OCI-LY3 (cell line): ENCODE measurements around the gene TSKU.

Source experiments
- H2AFZ ChIP-seq: fragments of 200-600, 300-600 bp; shearing (Covaris generic); 2 replicates; pipeline ENCODE4 v1.6.0; 2014; ENCODE audit warnings: antibody characterized with exemption, low read depth, low read length
- H3K27ac ChIP-seq: fragments of 200-600, 300-600 bp; sonication (generic); 2 replicates; pipeline ENCODE4 v1.5.1; 2014; ENCODE audit warnings: mild to moderate bottlenecking, low read length, moderate library complexity, mixed read lengths
- H3K27me3 ChIP-seq: fragments of 200-600, 300-600 bp; sonication (generic); 2 replicates; pipeline ENCODE4 v1.6.1; 2014; ENCODE audit warnings: low read depth, low read length, mixed read lengths
- H3K36me3 ChIP-seq: fragments of 200-600, 300-600 bp; sonication (generic); replicated peaks from 2 replicates; pipeline ENCODE3; 2014; ENCODE audit warnings: low read depth, low read length, mixed read lengths
- H3K4me1 ChIP-seq: fragments of 300-600, 200-600 bp; sonication (generic); 2 replicates; pipeline ENCODE4 v1.6.1; 2014; ENCODE audit warnings: low read length, mixed read lengths
- H3K4me2 ChIP-seq: fragments of 200-600, 300-600 bp; sonication (generic); 2 replicates; pipeline ENCODE4 v1.6.1; 2014; ENCODE audit warnings: low read length, mixed read lengths
- H3K4me3 ChIP-seq: fragments of 300-600, 200-600 bp; sonication (generic); 2 replicates; pipeline ENCODE4 v1.5.1; 2014; ENCODE audit warnings: antibody characterized with exemption, mild to moderate bottlenecking, low read length, moderate library complexity
- H3K79me2 ChIP-seq: fragments of 300-600, 200-600 bp; shearing (Covaris generic); 2 replicates; pipeline ENCODE4 v1.6.1; 2014; ENCODE audit warnings: mild to moderate bottlenecking, low read length, mixed read lengths
- H3K9ac ChIP-seq: fragments of 300-600, 200-600 bp; shearing (Covaris generic); 2 replicates; pipeline ENCODE4 v1.6.0; 2014; ENCODE audit warnings: mild to moderate bottlenecking, low read length, moderate library complexity
- H3K9me3 ChIP-seq: fragments of 200-600, 300-600 bp; shearing (Covaris generic); 2 replicates; pipeline ENCODE4 v1.6.1; 2014; ENCODE audit warnings: low read length, mixed read lengths; ENCODE audit not compliant: insufficient read depth
- H4K20me1 ChIP-seq: fragments of 200-600, 300-600 bp; sonication (generic); 2 replicates; pipeline ENCODE4 v1.6.1; 2016; ENCODE audit warnings: low read length, mixed read lengths; ENCODE audit not compliant: insufficient read depth
- EZH2phosphoT487 ChIP-seq: fragments of 200-600 bp; shearing (Covaris generic); IDR thresholded peaks from 2 replicates; pipeline ENCODE4 v1.6.1; 2018; ENCODE audit warnings: antibody characterized with exemption, mixed run types, low read depth
- TF ChIP-seq, protein P1 (sequence below): fragments of 200-600, 300-600 bp; sonication (generic); IDR thresholded peaks from 2 replicates; pipeline ENCODE4 v1.5.1; 2014; ENCODE audit warnings: antibody characterized with exemption, low read length, low read depth

Gene TSKU

GRCh38 chr11:76778874-76779273, 4.3 kb upstream of the TSKU start:
- H3K9me3 ChIP-seq, result peaks cover 9% of the 10 kb centered on the region; the same call in 1 of the 2 replicates
- H2AFZ ChIP-seq, result no peak overlapping the region
- peaks cover 11% of the 10 kb centered on the region; the same call in 1 of the 2 replicates for H3K27me3 ChIP-seq
- no peaks in the 10 kb centered on the region for H3K36me3 ChIP-seq
- H3K4me1 ChIP-seq, result peaks cover 3% of the 10 kb centered on the region
- TF ChIP-seq EZH2phosphoT487, result no peak
- TF ChIP-seq, protein P1, sequence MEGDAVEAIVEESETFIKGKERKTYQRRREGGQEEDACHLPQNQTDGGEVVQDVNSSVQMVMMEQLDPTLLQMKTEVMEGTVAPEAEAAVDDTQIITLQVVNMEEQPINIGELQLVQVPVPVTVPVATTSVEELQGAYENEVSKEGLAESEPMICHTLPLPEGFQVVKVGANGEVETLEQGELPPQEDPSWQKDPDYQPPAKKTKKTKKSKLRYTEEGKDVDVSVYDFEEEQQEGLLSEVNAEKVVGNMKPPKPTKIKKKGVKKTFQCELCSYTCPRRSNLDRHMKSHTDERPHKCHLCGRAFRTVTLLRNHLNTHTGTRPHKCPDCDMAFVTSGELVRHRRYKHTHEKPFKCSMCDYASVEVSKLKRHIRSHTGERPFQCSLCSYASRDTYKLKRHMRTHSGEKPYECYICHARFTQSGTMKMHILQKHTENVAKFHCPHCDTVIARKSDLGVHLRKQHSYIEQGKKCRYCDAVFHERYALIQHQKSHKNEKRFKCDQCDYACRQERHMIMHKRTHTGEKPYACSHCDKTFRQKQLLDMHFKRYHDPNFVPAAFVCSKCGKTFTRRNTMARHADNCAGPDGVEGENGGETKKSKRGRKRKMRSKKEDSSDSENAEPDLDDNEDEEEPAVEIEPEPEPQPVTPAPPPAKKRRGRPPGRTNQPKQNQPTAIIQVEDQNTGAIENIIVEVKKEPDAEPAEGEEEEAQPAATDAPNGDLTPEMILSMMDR, result no peak
- H3K9ac ChIP-seq, result no peak overlapping the region
- no peak overlapping the region for H3K4me2 ChIP-seq
- H3K79me2 ChIP-seq, result peaks cover 5% of the 10 kb centered on the region
- H3K4me3 ChIP-seq, result no peak overlapping the region
- no peaks in the 10 kb centered on the region for H4K20me1 ChIP-seq
- H3K27ac ChIP-seq, result no peak overlapping the region

DNA sequence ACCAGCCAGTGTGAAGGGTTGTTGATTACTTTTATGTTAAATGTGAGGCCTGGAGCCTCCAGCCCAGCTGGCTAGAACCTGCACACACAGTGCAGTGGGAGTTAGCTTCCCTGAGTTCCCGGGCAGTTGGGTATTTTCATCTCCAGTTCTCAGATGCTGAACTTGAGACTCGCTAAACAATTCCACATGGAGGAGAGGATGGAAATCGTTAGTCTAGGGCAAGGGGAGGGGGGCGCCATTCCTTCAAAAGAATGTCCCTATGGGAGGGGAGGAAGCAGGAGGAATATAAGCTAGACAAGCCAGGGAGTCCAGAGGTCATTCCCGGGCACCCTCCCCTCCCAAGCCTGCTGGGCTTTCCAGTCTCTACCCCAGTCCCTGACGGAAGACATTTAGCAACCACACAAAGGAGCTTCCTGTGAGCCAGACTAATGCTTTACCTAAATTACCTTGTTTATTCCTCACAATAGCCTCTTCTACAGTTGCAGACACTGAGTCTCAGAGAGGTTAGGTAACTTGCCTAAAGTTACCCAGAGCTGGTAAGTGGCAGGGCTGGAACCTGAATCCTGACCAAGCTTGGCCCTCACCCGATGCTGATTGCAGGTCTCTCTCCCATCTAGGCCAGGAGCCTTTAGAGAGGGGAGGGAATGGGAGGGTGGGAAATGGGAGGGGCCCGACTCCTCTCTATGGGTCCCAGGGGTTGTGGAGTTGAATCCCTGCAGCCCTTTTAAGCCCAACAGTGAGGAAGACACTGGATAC, 1.9 kb upstream of the TSKU start:
- H3K27me3 ChIP-seq, result peaks cover 11% of the 10 kb centered on the region; the same call in 1 of the 2 replicates
- H3K9me3 ChIP-seq, result peaks cover 9% of the 10 kb centered on the region; the same call in 1 of the 2 replicates
- H3K27ac ChIP-seq, result no peak overlapping the region
- H4K20me1 ChIP-seq, result no peaks in the 10 kb centered on the region
- no peaks in the 10 kb centered on the region for H3K36me3 ChIP-seq
- H3K9ac ChIP-seq, result no peak overlapping the region
- H2AFZ ChIP-seq, result no peak overlapping the region
- no peak overlapping the region for H3K4me3 ChIP-seq
- no peak overlapping the region for H3K4me2 ChIP-seq
- TF ChIP-seq, protein P1, result no peak
- TF ChIP-seq EZH2phosphoT487, result no peak
- H3K4me1 ChIP-seq, result peaks cover 8% of the 10 kb centered on the region
- H3K79me2 ChIP-seq, result peaks cover 20% of the 10 kb centered on the region

DNA sequence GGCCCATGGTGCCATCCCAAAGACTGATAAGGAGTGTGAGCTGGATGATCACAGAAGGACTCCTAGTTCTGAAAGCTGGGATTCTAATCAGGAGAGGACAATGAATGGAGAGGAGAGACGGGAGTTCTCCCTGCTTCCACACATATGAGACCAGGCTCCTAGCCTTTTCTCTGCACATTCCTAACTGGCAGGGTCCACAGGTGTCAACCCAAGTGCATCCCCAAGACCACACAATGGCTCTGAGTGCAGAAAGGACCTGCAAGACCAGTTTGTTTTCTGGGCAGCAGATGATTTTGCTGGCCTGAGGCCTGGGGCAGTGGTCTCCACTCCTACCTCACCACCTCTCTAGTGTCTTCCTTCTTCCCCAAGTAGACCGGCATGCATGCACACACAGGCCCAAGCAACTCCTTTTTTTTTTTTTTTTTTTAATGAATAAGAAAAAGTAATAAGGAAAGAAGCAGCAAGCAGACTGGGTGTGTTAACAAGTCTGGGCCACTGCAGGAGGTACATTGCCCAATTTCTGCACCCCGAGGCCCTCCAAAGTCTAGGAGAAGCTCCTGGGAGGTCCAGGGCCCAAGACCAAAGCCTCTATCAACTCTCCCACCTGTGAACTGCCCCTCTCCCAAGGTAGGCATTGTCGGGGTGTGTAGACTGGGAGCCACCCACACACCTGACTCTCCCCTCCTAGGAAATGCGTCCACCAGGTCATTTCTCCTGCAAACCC, 1.2 kb upstream of the TSKU start:
- Histone ChIP-seq H3K4me1 (peaks cover 8% of the 10 kb centered on the region), H3K36me3 (no peaks in the 10 kb centered on the region), H4K20me1 (no peaks in the 10 kb centered on the region), H3K9ac (peak overlapping the region; percentile 82), H3K79me2 (peaks cover 23% of the 10 kb centered on the region), H2AFZ (peak overlapping the region; percentile 96), H3K27ac (no peak overlapping the region), H3K4me2 (peak overlapping the region; percentile 91), H3K9me3 (peaks cover 2% of the 10 kb centered on the region; the same call in 1 of the 2 replicates), H3K27me3 (peaks cover 7% of the 10 kb centered on the region; the same call in 1 of the 2 replicates), H3K4me3 (peak overlapping the region; percentile 95)
- TF ChIP-seq, protein P1, result no peak
- TF ChIP-seq EZH2phosphoT487, result no peak
